ENCODE measurements around the gene IQSEC3. TPM values are rescaled to one million over a fixed set of nuclear protein-coding genes. Genes with fewer than 3 reads are reported as not detected.
"Not testable (repeated sequence)": the region's sequence is repeated elsewhere in the genome, so short reads cannot be mapped to it uniquely, and the experiment has no call there.

The IQSEC3 gene
- total RNA-seq, 1 donor from 2014 or later, result 4.3 TPM

DNA sequence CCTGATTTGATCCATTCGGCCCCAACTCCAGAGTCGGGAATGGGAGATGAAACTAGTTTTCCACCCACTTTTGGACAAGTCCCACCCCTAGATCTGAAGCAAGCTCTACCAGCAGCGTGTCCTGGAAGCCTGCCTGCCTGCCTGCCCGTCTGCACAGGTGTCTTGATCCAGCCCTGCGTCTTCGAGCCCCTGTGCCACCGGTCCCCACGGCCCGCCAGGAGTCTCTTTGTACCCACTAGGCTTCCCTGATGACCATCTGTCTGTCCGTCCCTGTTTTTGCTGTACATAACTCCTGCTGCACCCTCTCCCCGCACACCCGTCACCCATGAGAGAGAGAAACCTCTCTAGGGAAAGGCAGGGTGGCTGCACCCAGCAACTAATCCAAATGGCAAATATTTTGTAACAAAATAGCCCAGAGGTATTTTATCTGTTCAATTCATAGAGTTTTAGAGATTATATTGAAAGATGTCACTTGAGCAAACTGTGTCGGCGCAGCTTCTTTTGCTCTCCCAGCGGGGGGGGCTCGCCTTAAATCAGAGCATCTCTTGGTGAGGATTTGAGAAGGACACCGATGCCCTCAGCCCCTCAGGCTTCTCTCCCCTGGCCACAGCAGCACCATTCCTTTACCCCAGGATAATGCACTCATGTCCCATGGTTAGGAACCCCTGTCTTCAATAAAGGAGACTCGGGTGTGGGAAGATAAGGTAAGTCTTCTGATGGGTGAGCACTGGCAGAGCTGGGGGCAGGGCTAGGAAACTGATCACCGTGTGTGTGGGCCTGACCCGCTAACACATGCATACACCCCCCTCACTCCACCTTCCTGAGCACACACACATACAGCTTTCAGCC, 111.6 kb downstream of the IQSEC3 start:
- DNase-seq (ENCODE audit: low spot score), result no peak

DNA sequence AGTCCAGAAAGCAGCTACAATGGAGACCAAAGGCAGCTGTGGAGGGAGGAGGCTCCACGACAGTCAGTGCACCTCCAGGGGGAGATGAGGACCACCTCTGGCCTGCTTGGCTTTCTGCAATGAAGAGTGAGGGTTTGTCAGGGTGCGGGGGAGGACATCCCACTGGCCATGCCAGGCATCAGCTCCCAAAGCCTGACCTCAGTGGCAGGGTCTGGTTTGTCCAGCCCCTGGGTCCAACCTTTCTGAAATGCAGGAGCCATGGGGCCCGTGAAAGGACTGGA, 112.2 kb downstream of the IQSEC3 start:
- no peak for DNase-seq (ENCODE audit: low spot score)

DNA sequence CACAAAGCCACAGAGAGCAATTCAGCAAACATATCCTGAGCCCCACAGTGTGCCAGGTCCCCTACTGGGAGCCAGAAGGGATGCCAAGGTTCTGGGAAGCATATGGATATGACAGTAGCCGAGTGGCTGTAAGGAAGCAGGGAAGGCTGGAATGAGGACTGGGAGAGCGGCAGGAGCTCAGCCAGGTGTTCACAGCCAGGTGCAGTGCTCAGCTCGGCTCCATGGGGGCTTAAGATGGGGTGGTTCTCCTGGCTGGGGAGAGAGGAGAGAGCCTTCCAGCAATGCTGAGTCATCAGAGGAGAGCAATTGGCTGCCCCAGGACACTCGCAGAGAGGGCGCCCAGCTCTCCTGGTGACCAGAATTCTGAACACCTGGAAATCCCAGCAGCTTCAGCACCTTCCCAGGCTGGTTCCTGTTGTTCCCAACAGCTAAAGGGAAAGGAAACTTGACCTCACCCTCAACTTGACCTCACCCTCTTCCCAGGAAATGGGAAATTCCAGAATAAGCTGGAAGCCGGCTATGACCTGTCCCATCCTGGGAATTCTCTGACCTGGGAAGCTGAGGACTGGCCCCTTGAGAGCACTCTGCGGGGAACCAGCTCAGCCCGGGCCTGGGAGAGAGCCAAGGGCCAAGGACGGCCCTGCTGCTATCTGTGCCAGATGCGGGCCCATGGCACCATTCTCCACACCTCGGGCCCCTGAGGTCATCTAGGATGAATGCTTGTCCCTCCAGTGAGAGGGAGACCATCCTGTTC, 112.7 kb downstream of the IQSEC3 start:
- no peak for DNase-seq (ENCODE audit: low spot score)

DNA sequence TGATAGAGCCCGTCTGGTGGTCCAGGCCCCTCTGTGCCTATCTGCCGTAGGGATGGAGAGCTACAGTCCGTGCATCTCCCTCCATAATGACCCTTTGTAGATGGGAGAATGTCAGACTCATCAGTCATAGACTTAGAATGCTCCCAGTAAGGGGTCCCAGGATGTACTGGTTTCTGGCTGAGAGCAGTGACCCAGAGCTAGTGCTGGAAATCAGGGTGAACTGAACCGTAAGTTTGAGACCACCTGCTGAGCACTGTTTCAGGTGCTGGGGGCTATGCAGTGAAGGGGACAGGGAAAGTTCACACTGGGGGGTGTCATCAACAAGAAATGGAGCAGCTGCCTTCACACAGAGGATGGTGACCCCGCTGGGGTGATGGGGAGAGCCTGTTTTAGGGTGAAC, 113.3 kb downstream of the IQSEC3 start:
- DNase-seq (ENCODE audit: low spot score), result no peak

DNA sequence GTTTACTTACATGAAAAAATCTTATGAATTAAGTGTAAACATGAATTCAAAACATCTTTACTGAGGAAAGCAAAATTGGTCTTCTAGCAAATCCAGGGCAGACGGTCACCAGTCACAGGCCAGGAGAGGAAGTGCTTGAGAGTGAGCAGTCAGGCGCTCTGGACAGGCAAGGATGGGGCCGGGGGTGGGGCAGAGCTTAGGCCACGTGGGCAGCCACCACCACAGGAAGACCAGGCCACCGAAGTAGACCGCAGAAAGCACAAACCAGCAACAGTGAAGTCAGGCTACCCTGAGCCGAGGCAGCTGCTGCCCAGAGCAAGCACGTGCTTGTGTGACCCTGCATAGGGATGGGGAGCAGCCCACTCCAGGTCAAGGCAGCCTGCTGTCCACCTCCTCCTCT, 113.9 kb downstream of the IQSEC3 start:
- no peak for DNase-seq (ENCODE audit: low spot score)

DNA sequence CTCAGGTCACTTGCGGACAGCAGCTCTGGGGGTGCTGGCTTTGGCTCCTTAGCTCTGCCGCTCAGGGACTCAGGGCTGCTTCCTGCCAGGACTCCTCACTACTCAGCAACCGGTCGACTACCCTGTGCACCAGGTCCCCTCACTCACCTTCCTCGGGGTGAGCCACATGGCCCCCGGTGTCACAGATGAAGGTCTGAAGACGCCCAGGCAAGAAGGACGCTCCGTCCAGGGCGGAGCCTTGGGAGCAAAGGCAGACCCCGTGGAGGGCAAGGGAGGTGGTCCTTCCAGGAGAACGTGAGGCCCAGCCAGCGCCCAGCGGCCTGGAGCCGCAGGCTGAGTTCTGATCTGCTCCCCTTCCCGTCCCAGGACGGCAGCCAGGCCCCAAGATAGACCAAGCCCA, 115.4 kb downstream of the IQSEC3 start:
- no peak for DNase-seq (ENCODE audit: low spot score)

DNA sequence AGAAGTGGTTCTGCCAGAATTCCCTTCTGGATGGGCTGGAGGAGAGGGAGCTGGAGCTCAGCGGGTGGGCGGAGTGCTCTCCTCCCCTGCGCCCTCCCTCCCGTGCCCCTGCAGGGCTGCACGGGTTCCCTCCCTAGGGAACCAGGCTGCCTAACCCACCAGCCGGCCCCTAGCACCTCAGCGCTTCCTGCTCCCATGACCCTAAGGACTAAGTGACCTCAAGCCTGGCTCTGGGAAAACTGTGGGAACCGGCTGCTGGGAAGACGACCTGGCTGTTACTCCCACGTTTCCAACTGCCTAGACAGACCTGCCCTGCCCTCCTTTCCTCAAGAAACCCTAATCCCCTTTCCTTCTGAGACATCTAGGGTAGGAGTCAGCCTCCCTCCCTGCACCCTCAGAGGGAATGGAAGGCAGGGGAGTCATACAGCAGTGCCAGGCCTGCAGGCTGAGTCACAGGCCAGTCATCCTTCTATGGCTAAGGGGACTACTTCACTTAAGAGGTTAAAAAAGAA, 115.9 kb downstream of the IQSEC3 start:
- no peak for DNase-seq (ENCODE audit: low spot score)

DNA sequence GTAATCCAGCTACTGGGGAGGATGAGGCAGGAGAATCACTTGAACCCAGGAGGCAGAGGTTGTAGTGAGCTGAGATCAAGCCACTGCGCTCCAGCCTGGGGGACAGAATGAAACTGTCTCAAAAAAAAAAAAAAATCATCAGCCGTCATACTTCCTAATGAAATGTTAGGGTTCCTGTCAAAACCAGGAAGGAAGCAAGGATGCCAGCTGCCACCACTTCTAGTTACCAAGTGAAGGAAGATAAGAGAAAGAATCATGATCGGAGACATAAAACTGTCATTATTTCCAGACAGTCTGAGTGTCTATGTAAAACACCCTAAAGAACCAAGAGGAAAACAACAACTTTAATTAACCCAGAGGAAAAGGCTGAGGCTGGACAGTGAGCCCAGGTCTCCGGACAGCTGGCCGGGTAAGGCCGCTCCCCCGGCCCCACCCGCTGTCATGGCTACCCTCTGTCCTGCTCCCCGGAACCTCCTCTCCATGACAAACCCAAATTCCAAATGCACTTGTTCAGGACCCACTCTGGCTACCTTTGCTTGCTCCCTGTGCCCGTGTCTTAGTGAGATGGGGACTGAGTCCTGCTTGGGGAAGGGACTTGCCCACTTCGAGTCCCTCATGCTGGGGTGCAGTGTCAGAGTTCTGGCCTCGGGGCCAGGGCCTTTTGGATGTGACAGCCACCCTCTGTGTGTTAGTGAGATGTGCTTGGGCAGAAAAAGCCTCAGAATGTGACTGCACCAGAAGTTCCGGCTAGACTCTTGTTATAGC, 118.4 kb downstream of the IQSEC3 start:
- DNase-seq (ENCODE audit: low spot score), result no peak

DNA sequence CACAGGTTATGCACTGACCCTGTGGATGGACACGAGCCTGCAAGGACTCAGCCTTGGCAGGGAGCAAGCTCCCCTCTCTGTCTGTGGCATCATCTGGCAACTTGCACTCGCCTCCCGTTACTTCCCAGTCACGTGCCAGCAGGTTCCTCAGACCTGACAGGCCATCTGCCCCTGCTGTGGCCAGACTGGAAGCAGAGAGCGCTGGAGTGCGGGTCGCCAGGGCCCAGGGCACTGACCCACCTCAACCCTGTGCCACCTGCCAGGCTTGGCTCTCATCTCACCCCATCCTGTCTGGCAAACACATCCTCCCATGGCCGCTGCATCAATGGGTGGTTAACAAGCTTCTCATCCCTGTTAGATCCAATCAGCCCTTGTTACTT, 119.0 kb downstream of the IQSEC3 start:
- DNase-seq (ENCODE audit: low spot score), result no peak

DNA sequence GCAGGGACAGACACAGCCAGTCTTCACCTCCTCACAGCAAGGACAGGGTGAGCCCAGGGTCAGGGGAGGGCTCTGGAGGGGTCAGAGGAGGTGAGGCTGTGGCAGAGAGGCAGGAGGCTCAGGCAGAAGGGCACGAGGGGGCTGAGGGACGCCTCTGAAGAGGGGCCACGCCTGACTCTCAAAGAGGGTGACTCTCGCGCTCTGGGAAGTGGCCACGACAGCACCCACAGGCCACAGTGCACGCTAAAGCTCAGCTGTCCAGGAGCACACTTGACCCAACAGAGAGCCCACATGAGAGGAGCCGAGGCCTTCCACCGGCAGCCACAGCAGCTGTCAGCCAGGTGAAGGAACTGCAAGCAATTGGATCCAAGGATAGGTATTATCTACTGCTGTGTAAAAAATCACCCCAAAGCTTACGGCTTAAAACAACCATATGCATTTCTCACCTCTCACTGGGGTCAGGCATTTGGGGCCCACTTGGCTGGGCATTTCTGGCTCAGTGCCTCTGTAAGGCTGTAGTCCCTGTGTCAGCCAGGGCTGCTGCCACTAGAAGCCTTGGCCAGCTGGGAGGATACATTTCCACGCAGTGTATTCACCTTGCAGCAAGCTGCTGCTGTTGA, 119.5 kb downstream of the IQSEC3 start:
- no peak for DNase-seq (ENCODE audit: low spot score)

DNA sequence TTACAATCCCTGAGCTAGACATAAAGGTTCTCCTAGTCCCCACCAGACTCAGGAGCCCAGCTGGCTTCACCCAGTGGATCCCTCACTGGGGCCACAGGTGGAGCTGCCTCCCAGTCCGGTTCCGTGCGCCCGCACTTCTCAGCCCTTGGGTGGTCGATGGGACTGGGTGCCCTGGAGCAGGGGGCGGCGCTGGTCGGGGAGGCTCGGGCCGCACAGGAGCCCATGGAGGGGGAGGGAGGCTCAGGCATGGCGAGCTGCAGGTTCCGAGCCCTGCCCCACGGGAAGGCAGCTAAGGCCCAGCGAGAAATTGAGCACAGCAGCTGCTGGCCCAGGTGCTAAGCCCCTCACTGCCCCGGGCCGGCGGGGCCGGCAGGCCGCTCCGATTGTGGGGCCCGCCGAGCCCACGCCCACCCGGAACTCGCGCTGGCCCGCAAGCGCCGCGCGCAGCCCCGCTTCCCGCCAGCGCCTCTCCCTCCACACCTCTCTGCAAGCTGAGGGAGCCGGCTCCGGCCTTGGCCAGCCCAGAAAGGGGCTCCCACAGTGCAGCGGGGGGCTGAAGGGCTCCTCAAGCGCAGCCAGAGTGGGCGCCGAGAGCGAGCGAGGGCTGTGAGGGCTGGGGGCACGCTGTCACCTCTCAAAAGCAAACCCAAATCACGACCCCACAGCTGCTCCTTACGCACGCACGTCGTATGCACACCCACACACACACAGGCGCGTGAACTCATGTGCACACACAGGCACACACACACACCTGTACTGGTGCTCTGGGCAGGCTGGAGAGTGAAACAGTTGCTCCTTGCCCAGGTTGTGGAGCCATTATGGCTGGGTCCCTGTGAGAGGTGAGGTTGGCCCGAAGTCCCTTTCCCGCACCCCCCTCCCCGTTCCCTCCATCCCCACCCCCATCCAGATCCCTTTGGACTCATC, 121.7 kb downstream of the IQSEC3 start:
- not testable (repeated sequence) for DNase-seq (ENCODE audit: low spot score)

DNA sequence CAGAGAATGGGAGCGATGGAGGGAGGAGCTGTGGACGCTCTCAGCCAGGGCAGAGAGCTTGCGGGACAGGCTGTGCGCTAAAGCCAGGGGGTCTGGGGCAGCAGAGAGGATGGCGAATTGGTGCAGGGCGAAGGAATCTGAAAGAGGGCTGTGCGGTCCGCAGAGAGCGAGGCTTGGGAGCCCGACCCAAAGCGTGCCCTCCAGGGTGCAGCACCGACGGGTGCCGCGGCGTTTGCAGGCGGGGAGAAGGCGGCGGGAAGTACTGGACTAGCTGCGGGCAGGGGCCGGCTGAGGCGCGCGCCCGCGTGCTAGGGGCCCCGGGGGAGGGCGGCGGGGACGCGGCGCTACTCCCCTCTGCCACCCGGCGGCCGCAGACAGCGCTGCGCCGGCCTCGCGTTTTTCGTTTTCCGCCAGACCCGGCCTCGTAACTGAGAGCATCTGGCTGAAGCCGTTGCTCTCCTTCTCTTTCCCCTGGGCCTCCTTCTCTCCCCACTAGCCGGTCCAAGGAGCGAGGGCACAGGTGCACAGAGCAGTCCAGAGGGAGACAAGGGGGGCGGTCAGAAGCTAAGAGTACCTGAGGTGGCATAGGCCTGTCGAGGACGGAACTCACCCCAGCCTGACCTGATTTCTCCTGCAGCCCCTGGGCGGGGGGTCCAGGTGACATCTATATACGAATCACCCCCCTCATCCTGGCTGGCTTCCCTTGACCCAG, 122.5 kb downstream of the IQSEC3 start:
- no peak for DNase-seq (ENCODE audit: low spot score)

DNA sequence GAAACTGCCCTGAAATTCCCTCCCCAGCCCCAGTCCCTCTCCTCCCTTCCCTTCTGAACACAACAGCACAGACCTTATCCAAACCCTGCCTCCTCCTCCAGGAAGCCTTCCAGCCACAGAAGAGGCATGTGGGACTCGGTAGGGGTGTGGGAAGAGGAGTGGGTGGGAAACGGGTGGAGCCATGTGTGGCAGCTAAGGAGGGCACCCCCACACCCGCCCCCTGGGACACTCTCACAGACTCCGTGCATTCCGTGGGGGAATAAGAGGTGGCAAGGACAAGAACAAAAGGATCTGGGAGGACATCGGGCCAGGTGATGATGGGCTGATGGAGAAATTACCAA, 123.0 kb downstream of the IQSEC3 start:
- no peak for DNase-seq (ENCODE audit: low spot score)

DNA sequence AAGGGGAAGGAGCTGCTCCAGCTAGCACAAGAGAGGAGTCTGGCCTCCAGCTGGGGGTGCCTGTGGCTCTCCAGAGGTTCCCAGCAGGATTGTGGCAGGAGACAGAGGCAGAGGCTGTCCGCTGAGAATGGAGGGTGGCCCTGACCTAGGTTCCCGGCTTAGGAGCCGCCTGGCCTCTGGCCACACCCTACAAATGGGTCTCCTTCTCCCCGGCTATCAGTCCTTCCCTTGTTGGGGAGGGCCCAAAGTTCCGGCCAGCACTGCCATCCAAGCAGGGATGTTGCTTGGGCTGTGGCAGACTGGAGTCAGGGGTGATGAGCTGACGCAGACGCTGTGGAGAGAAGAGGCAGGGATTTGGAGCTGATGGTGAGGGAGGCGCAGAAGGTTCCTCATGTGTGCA, 124.3 kb downstream of the IQSEC3 start:
- no peak for DNase-seq (ENCODE audit: low spot score)

DNA sequence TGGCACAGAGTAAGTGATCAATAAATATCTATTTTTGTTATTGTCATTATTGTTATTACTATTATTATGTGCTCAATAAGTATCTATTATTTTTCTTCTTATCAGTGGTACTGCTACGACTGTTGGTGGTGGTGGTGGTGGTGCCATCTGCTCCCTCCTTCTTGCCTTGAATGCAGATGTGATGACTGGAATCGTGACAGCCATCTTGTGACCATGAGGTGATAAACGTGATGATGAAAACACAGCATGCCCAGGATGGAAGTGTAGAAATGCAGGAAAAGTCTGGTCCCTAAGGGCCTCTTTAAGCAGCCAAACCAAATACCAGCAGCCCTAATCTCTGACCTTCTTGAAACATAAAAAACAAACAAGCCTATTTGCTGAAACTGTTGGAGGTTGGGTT, 125.0 kb downstream of the IQSEC3 start:
- DNase-seq (ENCODE audit: low spot score), result no peak

DNA sequence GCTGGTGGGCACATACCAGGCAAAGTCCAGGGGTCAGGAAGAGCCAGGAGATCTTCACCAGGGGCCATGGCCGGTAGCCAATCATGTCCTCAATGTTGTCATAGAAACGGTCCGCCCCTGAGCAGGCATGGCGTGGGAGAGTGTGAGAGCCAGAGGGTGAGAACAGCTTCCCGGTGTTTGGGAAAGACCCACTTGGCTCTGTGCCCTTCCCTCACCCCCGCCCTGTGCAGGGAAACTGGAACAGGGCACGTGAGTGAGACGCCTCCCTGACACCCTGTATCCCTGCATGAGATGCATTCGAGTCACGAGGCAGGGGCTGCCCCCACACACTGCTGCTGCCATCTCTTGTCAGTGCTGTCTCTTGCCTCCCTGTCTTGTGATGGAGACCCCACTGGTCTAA, 126.7 kb downstream of the IQSEC3 start:
- no peak for DNase-seq (ENCODE audit: low spot score)

DNA sequence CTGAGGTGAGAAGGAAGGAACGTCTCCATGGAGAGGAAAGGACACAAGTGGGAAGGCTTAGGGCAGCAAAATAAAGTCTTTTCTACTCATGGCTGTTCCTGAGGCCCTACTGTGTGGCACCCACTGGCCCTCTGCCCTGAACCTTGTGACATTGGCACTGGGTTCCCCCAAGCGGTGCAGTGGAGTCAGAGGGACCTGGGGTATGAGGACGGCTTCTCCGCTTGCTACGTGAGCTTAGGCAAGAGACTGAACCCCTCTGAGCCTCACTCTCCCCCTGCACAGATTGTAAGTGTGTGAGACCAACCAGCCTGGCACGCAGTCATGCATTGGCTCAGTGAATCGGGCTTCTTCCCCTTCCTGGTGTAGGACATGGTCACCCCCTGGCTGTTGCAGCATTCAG, 127.7 kb downstream of the IQSEC3 start:
- no peak for DNase-seq (ENCODE audit: low spot score)

DNA sequence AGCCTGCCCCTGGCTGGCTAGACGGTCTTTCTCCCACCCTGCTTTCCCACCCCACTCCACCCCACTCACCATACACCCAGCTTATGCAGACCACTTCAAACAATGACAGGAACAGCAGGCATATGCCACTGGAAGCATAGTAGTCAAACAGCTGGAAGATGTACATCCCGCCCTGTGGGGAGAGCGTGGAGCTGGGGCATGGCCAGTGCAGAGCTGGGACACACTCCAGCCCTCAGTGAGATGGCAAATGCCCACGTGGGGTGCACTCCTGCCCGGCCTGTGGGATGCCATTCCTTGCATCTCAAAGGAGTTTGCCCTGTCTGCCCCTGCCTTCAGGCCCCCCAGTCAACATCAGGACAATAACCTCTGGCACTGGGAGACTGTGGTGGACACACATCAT, 128.6 kb downstream of the IQSEC3 start:
- no peak for DNase-seq (ENCODE audit: low spot score)

DNA sequence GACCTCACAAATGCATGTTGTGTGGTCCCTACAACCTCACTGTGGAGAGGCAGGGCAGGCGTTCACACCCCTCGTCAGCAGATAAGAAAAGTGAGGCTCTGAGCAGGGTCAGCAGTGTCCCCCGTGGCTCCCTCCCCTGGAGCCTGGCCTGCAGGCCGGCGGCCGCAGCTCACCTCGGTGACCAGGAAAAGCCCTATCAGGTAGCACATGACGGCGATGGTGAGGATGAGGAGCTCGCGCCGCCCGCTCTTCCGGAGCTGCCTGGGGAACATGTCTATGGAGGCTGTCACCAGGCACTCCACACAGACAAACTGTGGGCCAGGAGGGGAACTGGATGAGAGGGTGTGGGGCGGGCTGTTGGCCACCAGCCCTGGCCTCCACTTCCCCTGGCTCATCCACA, 129.4 kb downstream of the IQSEC3 start:
- DNase-seq (ENCODE audit: low spot score), result no peak

DNA sequence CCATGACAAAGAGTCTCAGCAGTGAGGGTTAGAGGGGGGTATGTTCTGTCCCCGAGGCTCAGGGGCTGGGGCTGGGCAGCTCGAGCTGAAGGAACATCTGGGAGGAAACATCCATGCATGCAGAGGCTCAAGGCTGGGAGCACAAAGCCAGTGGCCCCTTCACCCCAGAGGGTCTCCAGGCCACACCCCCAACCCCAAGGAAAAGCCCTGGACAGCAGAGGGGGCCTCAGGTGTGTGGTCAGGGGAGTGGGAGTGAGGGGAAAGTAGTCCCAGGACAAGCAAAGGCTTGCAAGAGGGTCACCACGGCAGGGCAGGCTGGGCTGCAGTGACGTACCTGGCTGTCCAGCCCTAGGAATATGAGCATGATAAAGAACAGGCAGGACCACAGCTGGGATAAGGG, 129.9 kb downstream of the IQSEC3 start:
- no peak for DNase-seq (ENCODE audit: low spot score)

DNA sequence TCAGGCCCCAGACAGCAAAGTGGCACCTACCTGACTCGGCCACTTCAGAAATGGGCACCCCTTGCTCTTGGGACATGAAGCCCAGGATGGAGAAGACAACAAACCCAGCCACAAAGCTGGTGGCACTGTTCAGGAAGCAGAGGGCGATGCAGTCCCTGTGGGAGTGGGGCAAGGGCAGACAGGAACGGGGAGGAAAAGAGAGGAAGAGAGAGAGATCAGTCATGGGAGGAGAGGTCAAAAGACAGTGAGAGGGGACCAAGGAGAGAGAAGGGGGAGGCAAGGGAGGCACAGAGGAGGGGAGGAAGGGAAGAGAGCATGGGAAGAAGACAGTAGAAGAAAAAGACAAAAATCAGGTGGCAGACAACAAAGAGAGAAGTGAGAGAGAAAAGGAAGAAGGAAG, 130.8 kb downstream of the IQSEC3 start:
- no peak for DNase-seq (ENCODE audit: low spot score)

Data from ureter (tissue), 1 donor.